ENCODE results near the gene KRTAP10-5. TPM values are rescaled to one million over a fixed set of nuclear protein-coding genes. Genes with fewer than 3 reads are reported as not detected.

The KRTAP10-5 gene
- total RNA-seq, 4 donors from 2014 or later = not detected

GRCh38 chr21:44609193-44609592 lies 28.8 kb upstream of the KRTAP10-5 start:
- no peak for DNase-seq
- TF ChIP-seq CTCF (IDR thresholded peaks at IDR 0.05) (no peak), POLR2A (IDR thresholded peaks at IDR 0.05) (no peak)
- intact Hi-C loops (cut with DNase I) = no loop called here
- H3K4me1 ChIP-seq = no peaks in the 10 kb centered on the region
- H3K27ac ChIP-seq = no peak overlapping the region
- peaks cover 0 to 21% (median 0%) of the 10 kb centered on the region in 3 donors for H3K9me3 ChIP-seq
- H3K36me3 ChIP-seq = no peaks in the 10 kb centered on the region
- peaks cover 0 to 47% (median 0%) of the 10 kb centered on the region in 4 donors for H3K27me3 ChIP-seq
- H3K4me3 ChIP-seq = no peak overlapping the region

GRCh38 chr21:44606495-44606894 lies 26.1 kb upstream of the KRTAP10-5 start:
- no peak for DNase-seq
- Histone ChIP-seq H3K9me3 (peaks cover 0 to 21% (median 0%) of the 10 kb centered on the region in 3 donors), H3K27ac (no peak overlapping the region), H3K27me3 (peaks cover 0 to 47% (median 0%) of the 10 kb centered on the region in 4 donors), H3K4me3 (no peak overlapping the region), H3K36me3 (no peaks in the 10 kb centered on the region), H3K4me1 (no peaks in the 10 kb centered on the region)
- TF ChIP-seq CTCF (IDR thresholded peaks at IDR 0.05) (no peak), POLR2A (IDR thresholded peaks at IDR 0.05) (no peak)
- intact Hi-C loops (cut with DNase I) = no loop called here
- WGBS, 2 donors = 72 to 73% methylated on average over 4 of the region's 4 CpGs

GRCh38 chr21:44603911-44604310 lies 23.5 kb upstream of the KRTAP10-5 start:
- DNase-seq = no peak
- Histone ChIP-seq H3K9me3 (no peaks in the 10 kb centered on the region), H3K27me3 (peaks cover 0 to 63% (median 0%) of the 10 kb centered on the region in 4 donors), H3K27ac (no peak overlapping the region), H3K4me3 (no peak overlapping the region), H3K36me3 (no peaks in the 10 kb centered on the region), H3K4me1 (no peaks in the 10 kb centered on the region)
- intact Hi-C loops (cut with DNase I) = no loop called here
- WGBS, 2 donors = 73 to 81% methylated on average over 6 to 7 of the region's 8 CpGs
- no peak for TF ChIP-seq POLR2A (IDR thresholded peaks at IDR 0.05)
- TF ChIP-seq CTCF (IDR thresholded peaks at IDR 0.05) = no peak

GRCh38 chr21:44603109-44603875 lies 22.9 kb upstream of the KRTAP10-5 start:
- Histone ChIP-seq H3K27me3 (peaks cover 0 to 68% (median 0%) of the 10 kb centered on the region in 4 donors), H3K9me3 (no peaks in the 10 kb centered on the region), H3K4me1 (no peaks in the 10 kb centered on the region), H3K4me3 (no peak overlapping the region), H3K36me3 (no peaks in the 10 kb centered on the region), H3K27ac (no peak overlapping the region)
- DNase-seq = no peak
- intact Hi-C loops (cut with DNase I) = no loop called here
- no peak for TF ChIP-seq POLR2A (IDR thresholded peaks at IDR 0.05)
- TF ChIP-seq CTCF (IDR thresholded peaks at IDR 0.05) = no peak
- 20 to 38% methylated on average over 4 to 9 of the region's 17 CpGs for WGBS, 2 donors

GRCh38 chr21:44602463-44602850 lies 22.1 kb upstream of the KRTAP10-5 start:
- intact Hi-C loops (cut with DNase I) = no loop called here
- no peak for TF ChIP-seq POLR2A (IDR thresholded peaks at IDR 0.05)
- no peak for TF ChIP-seq CTCF (IDR thresholded peaks at IDR 0.05)
- Histone ChIP-seq H3K27ac (no peak overlapping the region), H3K27me3 (peaks cover 0 to 71% (median 0%) of the 10 kb centered on the region in 4 donors), H3K4me1 (no peaks in the 10 kb centered on the region), H3K9me3 (no peaks in the 10 kb centered on the region), H3K36me3 (no peaks in the 10 kb centered on the region), H3K4me3 (no peak overlapping the region)
- no peak for DNase-seq
- no CpG with 5 or more reads among the region's 21 CpGs for WGBS, 2 donors
